ENCODE results near the gene PHOSPHO2. TPM values are rescaled to one million over a fixed set of nuclear protein-coding genes. Genes with fewer than 3 reads are reported as not detected.

Gene PHOSPHO2
- total RNA-seq, 1 experiment from 2014 or later = 5.9 TPM

DNA sequence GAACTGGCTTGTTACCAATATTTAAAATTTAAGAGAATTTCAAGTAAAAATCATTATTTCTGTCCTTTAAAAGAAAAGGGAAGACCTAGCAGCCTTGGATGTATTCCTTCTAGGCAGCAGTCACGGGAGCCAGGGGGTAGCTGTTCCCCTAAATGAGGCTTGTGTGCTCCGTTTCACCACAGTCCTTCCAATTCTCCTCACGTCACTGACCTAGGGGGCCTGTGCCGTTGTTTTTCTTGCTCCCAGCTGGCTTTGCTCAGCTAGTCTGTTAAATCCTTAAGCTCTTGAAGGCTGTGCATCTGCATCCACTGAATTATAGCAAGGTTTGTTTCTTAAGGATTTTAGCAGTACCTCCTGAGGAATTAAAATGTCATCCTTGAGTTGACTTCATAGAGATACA is 49.3 kb downstream of the PHOSPHO2 start:
- BruUV-seq (replicated peaks) = no TSS peak
- Histone ChIP-seq H3K4me2 (ENCODE audit: low read length) (no peak overlapping the region), H3F3A (ENCODE audit: low read length, unreplicated experiment) (no peaks in the 10 kb centered on the region), H3K27me3 (ENCODE audit: low read length) (no peaks in the 10 kb centered on the region), H3K9ac (ENCODE audit: low read length) (no peak overlapping the region), H3K4me3 (ENCODE audit: low read length) (no peak overlapping the region), H3K9me2 (replicated peaks; ENCODE audit: low read length) (no peaks in the 10 kb centered on the region), H3K79me2 (ENCODE audit: low read length) (no peaks in the 10 kb centered on the region), H2AFZ (ENCODE audit: low read length) (no peak overlapping the region), H3K9me3 (ENCODE audit: low read length) (no peaks in the 10 kb centered on the region), H3K27ac (ENCODE audit: low read length) (no peak overlapping the region), H3K36me3 (ENCODE audit: low read depth, low read length) (no peaks in the 10 kb centered on the region; the same call in 1 of the 2 replicates), H3K4me1 (ENCODE audit: insufficient read depth, low read length) (no peaks in the 10 kb centered on the region), H4K20me1 (ENCODE audit: low read length) (no peaks in the 10 kb centered on the region)
- ChIA-PET CTCF (no interaction called here), POLR2A (ENCODE audit: unreplicated experiment) (no interaction called here)
- DNase-seq (no peak), ATAC-seq (no peak)
- intact Hi-C loops (cut with micrococcal nuclease) = no loop called here
- TF ChIP-seq EZH2 (IDR thresholded peaks at IDR 0.05; ENCODE audit: low read length, unreplicated experiment) (no peak), EZH2phosphoT487 (IDR thresholded peaks at IDR 0.05; ENCODE audit: borderline replicate concordance, low read length) (no peak)
- TF ChIP-seq, protein P1, sequence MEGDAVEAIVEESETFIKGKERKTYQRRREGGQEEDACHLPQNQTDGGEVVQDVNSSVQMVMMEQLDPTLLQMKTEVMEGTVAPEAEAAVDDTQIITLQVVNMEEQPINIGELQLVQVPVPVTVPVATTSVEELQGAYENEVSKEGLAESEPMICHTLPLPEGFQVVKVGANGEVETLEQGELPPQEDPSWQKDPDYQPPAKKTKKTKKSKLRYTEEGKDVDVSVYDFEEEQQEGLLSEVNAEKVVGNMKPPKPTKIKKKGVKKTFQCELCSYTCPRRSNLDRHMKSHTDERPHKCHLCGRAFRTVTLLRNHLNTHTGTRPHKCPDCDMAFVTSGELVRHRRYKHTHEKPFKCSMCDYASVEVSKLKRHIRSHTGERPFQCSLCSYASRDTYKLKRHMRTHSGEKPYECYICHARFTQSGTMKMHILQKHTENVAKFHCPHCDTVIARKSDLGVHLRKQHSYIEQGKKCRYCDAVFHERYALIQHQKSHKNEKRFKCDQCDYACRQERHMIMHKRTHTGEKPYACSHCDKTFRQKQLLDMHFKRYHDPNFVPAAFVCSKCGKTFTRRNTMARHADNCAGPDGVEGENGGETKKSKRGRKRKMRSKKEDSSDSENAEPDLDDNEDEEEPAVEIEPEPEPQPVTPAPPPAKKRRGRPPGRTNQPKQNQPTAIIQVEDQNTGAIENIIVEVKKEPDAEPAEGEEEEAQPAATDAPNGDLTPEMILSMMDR (conservative IDR thresholded peaks at IDR 0.05; ENCODE audit: low read depth, low read length) = no peak

DNA sequence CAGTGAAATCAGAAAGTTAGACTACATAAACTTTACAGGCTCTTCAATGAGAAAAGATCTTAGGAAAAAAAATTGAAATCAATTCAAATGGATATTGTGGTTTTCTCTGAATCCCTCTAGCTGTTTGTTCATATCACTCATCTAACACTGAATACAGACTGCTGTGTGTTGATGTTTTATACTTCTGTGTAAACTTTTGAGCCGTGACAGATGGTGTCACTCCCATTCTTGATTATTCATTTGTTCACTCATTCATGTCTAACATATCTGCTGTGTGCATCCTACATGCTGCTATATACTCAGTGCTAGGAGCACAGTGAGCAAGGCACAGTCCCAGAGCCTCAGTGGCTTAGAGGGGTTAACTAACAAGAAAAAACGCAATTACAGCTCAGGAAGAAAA is 52.0 kb downstream of the PHOSPHO2 start:
- no peak for TF ChIP-seq EZH2phosphoT487 (IDR thresholded peaks at IDR 0.05; ENCODE audit: borderline replicate concordance, low read length)
- no peak for TF ChIP-seq EZH2 (IDR thresholded peaks at IDR 0.05; ENCODE audit: low read length, unreplicated experiment)
- TF ChIP-seq, protein P1 (conservative IDR thresholded peaks at IDR 0.05; ENCODE audit: low read depth, low read length) = no peak
- Histone ChIP-seq H4K20me1 (ENCODE audit: low read length) (no peaks in the 10 kb centered on the region), H3F3A (ENCODE audit: low read length, unreplicated experiment) (no peaks in the 10 kb centered on the region), H3K27me3 (ENCODE audit: low read length) (no peaks in the 10 kb centered on the region), H3K9me3 (ENCODE audit: low read length) (no peaks in the 10 kb centered on the region), H3K4me2 (ENCODE audit: low read length) (no peak overlapping the region), H3K9ac (ENCODE audit: low read length) (no peak overlapping the region), H3K79me2 (ENCODE audit: low read length) (no peaks in the 10 kb centered on the region), H3K36me3 (ENCODE audit: low read depth, low read length) (no peaks in the 10 kb centered on the region; the same call in 1 of the 2 replicates), H3K27ac (ENCODE audit: low read length) (no peak overlapping the region), H2AFZ (ENCODE audit: low read length) (no peak overlapping the region), H3K9me2 (replicated peaks; ENCODE audit: low read length) (no peaks in the 10 kb centered on the region), H3K4me1 (ENCODE audit: insufficient read depth, low read length) (no peaks in the 10 kb centered on the region), H3K4me3 (ENCODE audit: low read length) (no peak overlapping the region)
- no TSS peak for BruUV-seq (replicated peaks)
- ATAC-seq (no peak), DNase-seq (no peak)
- ChIA-PET POLR2A (ENCODE audit: unreplicated experiment) (no interaction called here), CTCF (interaction anchor here (0.7 kb wide), 1 partner anchor 42 kb away, joined by 3 read pairs; no protein-coding TSS in a partner anchor)
- intact Hi-C loops (cut with micrococcal nuclease) = no loop called here

DNA sequence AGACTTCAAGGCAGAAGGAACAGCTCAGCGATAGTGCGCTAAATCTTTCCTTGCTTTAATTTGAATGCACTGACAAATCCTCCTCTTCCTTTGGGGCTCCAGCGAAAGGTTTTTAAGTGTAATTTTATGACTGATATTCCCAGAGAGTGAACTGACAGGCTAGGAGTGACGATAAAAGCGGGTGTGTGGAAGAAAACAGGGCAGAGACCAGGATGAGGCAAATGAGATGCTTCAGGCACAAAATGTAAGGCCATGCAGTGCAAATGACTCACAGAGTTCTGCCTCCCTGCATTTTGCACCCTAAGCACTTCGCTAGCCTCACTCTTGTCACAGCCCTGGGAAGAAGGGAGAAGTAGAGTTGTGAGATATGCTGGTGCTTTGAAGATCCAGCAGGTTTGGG is 54.0 kb downstream of the PHOSPHO2 start:
- H3K4me3 ChIP-seq (ENCODE audit: low read length) = no peak overlapping the region
- CTCF ChIA-PET = no interaction called here
- no peak overlapping the region for H2AFZ ChIP-seq (ENCODE audit: low read length)
- ATAC-seq (no peak), DNase-seq (no peak)
- H3K27ac ChIP-seq (ENCODE audit: low read length) = no peak overlapping the region
- H3K27me3 ChIP-seq (ENCODE audit: low read length) = no peaks in the 10 kb centered on the region
- no TSS peak for BruUV-seq (replicated peaks)
- intact Hi-C loops (cut with micrococcal nuclease) = no loop called here
- no peak overlapping the region for H3K9ac ChIP-seq (ENCODE audit: low read length)
- H3K36me3 ChIP-seq (ENCODE audit: low read depth, low read length) = no peaks in the 10 kb centered on the region; the same call in 1 of the 2 replicates
- H4K20me1 ChIP-seq (ENCODE audit: low read length) = no peaks in the 10 kb centered on the region
- POLR2A ChIA-PET (ENCODE audit: unreplicated experiment) = no interaction called here
- no peak for TF ChIP-seq EZH2phosphoT487 (IDR thresholded peaks at IDR 0.05; ENCODE audit: borderline replicate concordance, low read length)
- TF ChIP-seq, protein P1 (conservative IDR thresholded peaks at IDR 0.05; ENCODE audit: low read depth, low read length) = no peak
- no peak for TF ChIP-seq EZH2 (IDR thresholded peaks at IDR 0.05; ENCODE audit: low read length, unreplicated experiment)
- H3K4me2 ChIP-seq (ENCODE audit: low read length) = no peak overlapping the region
- H3K9me3 ChIP-seq (ENCODE audit: low read length) = no peaks in the 10 kb centered on the region
- H3K79me2 ChIP-seq (ENCODE audit: low read length) = no peaks in the 10 kb centered on the region
- H3F3A ChIP-seq (ENCODE audit: low read length, unreplicated experiment) = no peaks in the 10 kb centered on the region
- no peaks in the 10 kb centered on the region for H3K9me2 ChIP-seq (replicated peaks; ENCODE audit: low read length)
- no peaks in the 10 kb centered on the region for H3K4me1 ChIP-seq (ENCODE audit: insufficient read depth, low read length)

Other genes starting within 250 kb of the PHOSPHO2 start
- gene BBS5, start 215.0 kb upstream of the PHOSPHO2 start, total RNA-seq (2014; rRNA removed) = 3.3 and 3.8 TPM in 2 replicates
- 0.07 and 0.12 TPM in 2 replicates for gene KLHL41, start 184.8 kb upstream of the PHOSPHO2 start, total RNA-seq (2014; rRNA removed)
- gene FASTKD1, start 120.6 kb upstream of the PHOSPHO2 start, total RNA-seq (2014; rRNA removed) = 21.1 and 27.0 TPM in 2 replicates
- 20.9 and 33.7 TPM in 2 replicates for gene PPIG, start 110.1 kb upstream of the PHOSPHO2 start, total RNA-seq (2014; rRNA removed)
- gene CFAP210, start 64 bp upstream of the PHOSPHO2 start, total RNA-seq (2014; rRNA removed) = not detected in 2 replicates
- 13.6 and 15.3 TPM in 2 replicates for gene KLHL23, start 39.4 kb downstream of the PHOSPHO2 start, total RNA-seq (2014; rRNA removed)
- 108 and 109 TPM in 2 replicates for gene SSB, start 104.4 kb downstream of the PHOSPHO2 start, total RNA-seq (2014; rRNA removed)
- gene METTL5, start 130.4 kb downstream of the PHOSPHO2 start, total RNA-seq (2014; rRNA removed) = 61.1 and 62.0 TPM in 2 replicates
- gene UBR3, start 133.0 kb downstream of the PHOSPHO2 start, total RNA-seq (2014; rRNA removed) = 29.3 and 30.9 TPM in 2 replicates

Data from PC-3 (cell line).